HepG2 (cell line): ENCODE measurements around the gene WFDC10B. TPM values are rescaled to one million over a fixed set of nuclear protein-coding genes. Genes with fewer than 3 reads are reported as not detected.

Experiments used
- ATAC-seq: fragments of 200-7000 bp; cut with Tn5 transposase; 3 replicates; pipeline ENCODE4 v1.9.1; 2020; ENCODE audit warnings: mild to moderate bottlenecking, moderate library complexity
- BruUV-seq: library from RNA; stranded (reverse); fragments of 400-500 nt; replicated peaks from 2 replicates; lab custom pipeline; 2021; lab: Mats Ljungman, UMichigan
- CTCF ChIA-PET: fragments of 300-600 bp; formaldehyde crosslinking; extraction: SDS; loops from one replicate; lab custom pipeline; 2021; ENCODE audit warnings: low total read pairs, inconsistent platforms, low intra/inter-chr PET ratio; lab: Yijun Ruan, JAX
- POLR2A ChIA-PET: fragments of 350-600 bp; sonication (Branson Sonifier 250); formaldehyde crosslinking; loops from one replicate; lab custom pipeline; 2020; ENCODE audit warnings: antibody characterized with exemption, inconsistent platforms; lab: Yijun Ruan, JAX
- DNase-seq: peaks from one replicate; pipeline ENCODE4 v3.0.0-alpha.2; 2015; ENCODE audit warnings: low spot score
- FAIRE-seq: peaks from 3 replicates; lab custom pipeline; 2011; peaks lifted over from hg19 to GRCh38; lab: Jason Lieb, UNC
- H2AFZ ChIP-seq: one replicate; pipeline ENCODE4 v1.6.1; 2011; ENCODE audit warnings: low read length, inconsistent platforms
- H3K27ac ChIP-seq: fragments of 300-600 bp; 3 replicates; pipeline ENCODE4 v1.8.0; 2011; ENCODE audit warnings: mixed run types, mild to moderate bottlenecking, mixed read lengths, low read length, inconsistent platforms; ENCODE audit not compliant: insufficient read depth; ENCODE audit errors: extremely low read length
- H3K27me3 ChIP-seq, 2 experiments: fragments of 200-600 bp in 1 of 2; 2 replicates in 1 of 2; 3 replicates in 1 of 2; pipeline versions ENCODE4 v1.6.0 to v1.8.0; 2011; ENCODE audit warnings: low read length in 2 of 2, mild to moderate bottlenecking in 2 of 2, moderate library complexity in 2 of 2, inconsistent platforms in 1 of 2; ENCODE audit not compliant: insufficient read depth in 2 of 2, control insufficient read depth in 1 of 2
- H3K36me3 ChIP-seq, 2 experiments: fragments of 200-600 bp in 1 of 2; replicated peaks in 1 of 2; 2 replicates in 1 of 2; 3 replicates in 1 of 2; pipeline versions ENCODE4 v1.5.1 to v1.8.0; 2011; ENCODE audit warnings: low read length in 2 of 2, inconsistent platforms in 1 of 2; ENCODE audit not compliant: insufficient read depth in 2 of 2, control insufficient read depth in 1 of 2
- H3K4me1 ChIP-seq: 2 replicates; pipeline ENCODE4 v1.5.1; 2012; ENCODE audit warnings: low read length, inconsistent platforms; ENCODE audit not compliant: insufficient read depth
- H3K4me2 ChIP-seq: 2 replicates; pipeline ENCODE4 v1.6.0; 2011; ENCODE audit warnings: low read depth, low read length, inconsistent platforms
- H3K4me3 ChIP-seq, 3 experiments: fragments of 200-600 bp in 1 of 3; sonication (generic), shearing (Covaris generic) in 1 of 3; replicated peaks in 1 of 3; 2 replicates each; pipeline ENCODE4 v1.5.1; 2011 to 2016; ENCODE audit warnings: low read length in 3 of 3, inconsistent platforms in 2 of 3, low read depth in 2 of 3, mild to moderate bottlenecking in 2 of 3, control low read depth in 1 of 3, mixed read lengths in 1 of 3; ENCODE audit not compliant: insufficient read depth in 1 of 3
- H3K79me2 ChIP-seq: one replicate; pipeline ENCODE4 v1.6.1; 2011; ENCODE audit warnings: low read length, inconsistent platforms; ENCODE audit not compliant: insufficient read depth
- H3K9ac ChIP-seq: 2 replicates; pipeline ENCODE4 v1.6.0; 2011; ENCODE audit warnings: mild to moderate bottlenecking, low read depth, low read length, inconsistent platforms; ENCODE audit not compliant: insufficient read depth
- H3K9me3 ChIP-seq: 2 replicates; pipeline ENCODE4 v1.5.1; 2012; ENCODE audit warnings: mild to moderate bottlenecking, low read length
- H4K20me1 ChIP-seq: 2 replicates; pipeline ENCODE4 v1.6.0; 2011; ENCODE audit warnings: inconsistent platforms, mild to moderate bottlenecking, low read length, moderate library complexity; ENCODE audit not compliant: insufficient read depth
- ADNP ChIP-seq: sonication (generic); formaldehyde crosslinking; IDR thresholded peaks from 2 replicates; pipeline ENCODE4 v1.4.0; 2020; ENCODE audit warnings: missing genetic modification reagents
- BCL6 ChIP-seq: IDR thresholded peaks from 2 replicates; pipeline ENCODE4 v1.6.1; 2016; ENCODE audit warnings: missing genetic modification reagents, missing compliant biosample characterization
- CHD4 ChIP-seq: fragments of 200-600 bp; sonication (generic); IDR thresholded peaks from 2 replicates; pipeline ENCODE4 v1.7.0; 2017; ENCODE audit warnings: mild to moderate bottlenecking, low read length, borderline replicate concordance
- EED ChIP-seq: sonication (generic); formaldehyde crosslinking; IDR thresholded peaks from 2 replicates; pipeline ENCODE4 v1.5.0; 2020; ENCODE audit warnings: mild to moderate bottlenecking, missing genetic modification reagents
- FOSL2 ChIP-seq: sonication (generic); formaldehyde crosslinking; IDR thresholded peaks from 2 replicates; pipeline ENCODE4 v1.4.0; 2020; ENCODE audit warnings: missing genetic modification reagents
- HNRNPH1 ChIP-seq: fragments of 200-400 bp; formaldehyde crosslinking; optimal IDR thresholded peaks from 2 replicates; pipeline ENCODE3; 2017; ENCODE audit warnings: mild to moderate bottlenecking, low read depth, low read length
- RARG ChIP-seq: sonication (generic); formaldehyde crosslinking; IDR thresholded peaks from 2 replicates; pipeline ENCODE4 v1.4.0; 2020; ENCODE audit warnings: low read depth, mild to moderate bottlenecking, missing genetic modification reagents
- RNF2 ChIP-seq: fragments of 450-650 bp; conservative IDR thresholded peaks from 2 replicates; pipeline ENCODE4 v1.6.1; 2016; ENCODE audit warnings: low read depth
- ZBTB37 ChIP-seq: sonication (generic); formaldehyde crosslinking; IDR thresholded peaks from 2 replicates; pipeline ENCODE4 v1.4.0; 2020; ENCODE audit warnings: mild to moderate bottlenecking, missing genetic modification reagents
- ZNF207 ChIP-seq: fragments of 450-650 bp; IDR thresholded peaks from 2 replicates; pipeline ENCODE4 v1.6.1; 2016; ENCODE audit warnings: antibody characterized with exemption, borderline replicate concordance
- ZNF33A ChIP-seq: sonication (generic); formaldehyde crosslinking; IDR thresholded peaks from 2 replicates; pipeline ENCODE4 v1.5.1; 2020; ENCODE audit warnings: missing genetic modification reagents, mild to moderate bottlenecking, moderate library complexity, borderline replicate concordance
- ZNF432 ChIP-seq: sonication (generic); formaldehyde crosslinking; IDR thresholded peaks from 2 replicates; pipeline ENCODE4 v1.5.0; 2020; ENCODE audit warnings: missing genetic modification reagents, mild to moderate bottlenecking, borderline replicate concordance
- ZNF446 ChIP-seq: sonication (generic); formaldehyde crosslinking; IDR thresholded peaks from 2 replicates; pipeline ENCODE4 v1.5.0; 2020; ENCODE audit warnings: mild to moderate bottlenecking, missing genetic modification reagents
- ZNF451 ChIP-seq: sonication (generic); formaldehyde crosslinking; IDR thresholded peaks from 2 replicates; pipeline ENCODE4 v1.5.0; 2020; ENCODE audit warnings: mild to moderate bottlenecking, missing genetic modification reagents
- in situ Hi-C: cut with HindIII; loops from 2 replicates; pipeline ENCODE4 v1.10.0; 2017; ENCODE audit warnings: low pct_unique_long_range_greater_than_20kb; ENCODE audit not compliant: extremely low pct_ligation_motif_present
- intact Hi-C: fragments of 100-400 bp; cut with micrococcal nuclease; formaldehyde crosslinking; loops from one replicate; pipeline ENCODE4 v1.10.0; 2022; ENCODE audit not compliant: unreplicated experiment
- polyA plus RNA-seq, 8 experiments: library from polyadenylated mRNA; depleted of rRNA in 3 of 8; stranded (reverse) in 7 of 8; unstranded in 1 of 8; fragments of >200 nt; fragmentation: Illumina TruSeq in 4 of 8; extraction: Trizol in 4 of 8; gene quantifications; 2 replicates each; pipeline versions ENCODE4 v1.2.1 to v1.2.3, GENCODE V29; 2011 to 2016; ENCODE audit warnings: low read depth in 4 of 8, missing spikeins in 1 of 8, mixed read lengths in 1 of 8; ENCODE audit not compliant: insufficient read depth in 1 of 8
- total RNA-seq, 5 experiments: library from RNA; depleted of rRNA; stranded (reverse); fragments of >200 nt; fragmentation: Illumina TruSeq; extraction: Trizol; gene quantifications; 2 replicates each; pipeline ENCODE4 v1.2.3, GENCODE V29; 2016; ENCODE audit warnings: low read depth in 1 of 5

Gene WFDC10B
- total and polyA plus RNA-seq, 2 of the 13 experiments (the other 11 are each of a cell fraction or from before 2014, with no cell fraction given): 0.24 TPM; not detected in 1

GRCh38 chr20:45672765-45673164 is 32.1 kb downstream of the WFDC10B start:
- Histone ChIP-seq H3K9me3 (no peaks in the 10 kb centered on the region), H3K27ac (no peak overlapping the region), H3K9ac (no peak overlapping the region), H3K4me2 (no peak overlapping the region), H3K27me3 (no peaks in the 10 kb centered on the region), H3K4me1 (no peaks in the 10 kb centered on the region), H2AFZ (no peak overlapping the region), H3K79me2 (no peaks in the 10 kb centered on the region), H3K4me3 (no peak overlapping the region), H4K20me1 (no peaks in the 10 kb centered on the region), H3K36me3 (no peaks in the 10 kb centered on the region)
- ChIA-PET POLR2A (no interaction called here), CTCF (no interaction called here)
- DNase-seq: no peak
- TF ChIP-seq ADNP (no peak), RARG (CRISPR knock-in tag) (no peak), ZNF33A (no peak), BCL6 (CRISPR knock-in tag) (no peak), CHD4 (no peak), ZNF432 (CRISPR knock-in tag) (no peak), ZNF451 (no peak), EED (no peak), RNF2 (no peak), ZBTB37 (CRISPR knock-in tag) (no peak), FOSL2 (CRISPR knock-in tag) (no peak), HNRNPH1 (no peak), ZNF446 (CRISPR knock-in tag) (no peak), ZNF207 (no peak)
- no peak for ATAC-seq
- in situ Hi-C loops: no loop called here
- BruUV-seq: no TSS peak
- intact Hi-C loops: no loop called here
- FAIRE-seq: no peak
